Endothelial cell of umbilical vein (primary cell): ENCODE results near the gene FZD10. TPM values are rescaled to one million over a fixed set of nuclear protein-coding genes. Genes with fewer than 3 reads are reported as not detected.

ENCODE experiments used
- BruUV-seq: library from RNA; stranded (reverse); fragments of 400-500 nt; replicated peaks from 2 replicates; lab custom pipeline; 2021; lab: Mats Ljungman, UMichigan
- CTCF ChIA-PET: fragments of 300-600, 350-600 bp; sonication (Branson Sonifier 250); formaldehyde crosslinking; loops from one replicate; lab custom pipeline; 2021; ENCODE audit warnings: antibody characterized with exemption, inconsistent platforms; lab: Charles Lee
- POLR2A ChIA-PET: fragments of 300-600, 350-600 bp; sonication (Branson Sonifier 250); formaldehyde crosslinking; loops from one replicate; lab custom pipeline; 2021; ENCODE audit warnings: antibody characterized with exemption, inconsistent platforms; lab: Charles Lee
- DNase-seq: peaks from one replicate; pipeline ENCODE4 v3.0.0-alpha.2; 2011; ENCODE audit warnings: low read depth, low spot score
- FAIRE-seq: peaks from 2 replicates; lab custom pipeline; 2011; peaks lifted over from hg19 to GRCh38; lab: Jason Lieb, UNC
- H2AFZ ChIP-seq: 2 replicates; pipeline ENCODE4 v1.6.0; 2012; ENCODE audit warnings: low read depth, low read length, control low read depth, inconsistent platforms
- H3K27ac ChIP-seq: 2 replicates; pipeline ENCODE4 v1.5.1; 2011; ENCODE audit warnings: low read depth, mild to moderate bottlenecking, control low read depth, low read length, moderate library complexity; ENCODE audit not compliant: insufficient read depth
- H3K27me3 ChIP-seq, 2 experiments: 2 replicates each; pipeline versions ENCODE4 v1.6.0 to v1.6.1; 2011; ENCODE audit warnings: low read length in 2 of 2, mixed read lengths in 1 of 2; ENCODE audit not compliant: control insufficient read depth in 2 of 2, insufficient read depth in 2 of 2
- H3K36me3 ChIP-seq, 2 experiments: 2 replicates in 1 of 2; 3 replicates in 1 of 2; pipeline ENCODE4 v1.5.1; 2011; ENCODE audit warnings: low read length in 2 of 2, mild to moderate bottlenecking in 1 of 2, moderate library complexity in 1 of 2; ENCODE audit not compliant: control insufficient read depth in 2 of 2, insufficient read depth in 2 of 2; ENCODE audit errors: extremely low read depth in 1 of 2
- H3K4me1 ChIP-seq: 3 replicates; pipeline ENCODE4 v1.5.1; 2011; ENCODE audit warnings: mild to moderate bottlenecking, low read length; ENCODE audit not compliant: control insufficient read depth, insufficient read depth; ENCODE audit errors: extremely low read depth
- H3K4me2 ChIP-seq: 2 replicates; pipeline ENCODE4 v1.6.1; 2011; ENCODE audit warnings: low read length, control low read depth, mixed read lengths; ENCODE audit not compliant: insufficient read depth
- H3K4me3 ChIP-seq, 3 experiments: fragments of 200-600 bp in 1 of 3; sonication (generic), shearing (Covaris generic) in 1 of 3; replicated peaks in 1 of 3; 2 replicates each; pipeline ENCODE4 v1.5.1; 2011 to 2016; ENCODE audit warnings: control low read depth in 3 of 3, low read length in 3 of 3, mild to moderate bottlenecking in 2 of 3, inconsistent platforms in 1 of 3, low read depth in 1 of 3, moderate library complexity in 1 of 3; ENCODE audit not compliant: insufficient read depth in 1 of 3
- H3K79me2 ChIP-seq: 2 replicates; pipeline ENCODE4 v1.6.0; 2012; ENCODE audit warnings: low read length, inconsistent platforms; ENCODE audit not compliant: control insufficient read depth, insufficient read depth
- H3K9ac ChIP-seq: replicated peaks from 2 replicates; pipeline ENCODE3; 2011; ENCODE audit warnings: low read length, control low read depth; ENCODE audit not compliant: insufficient read depth; ENCODE audit errors: extremely low read depth
- H3K9me1 ChIP-seq: replicated peaks from 3 replicates; pipeline ENCODE4 v1.6.0; 2011; ENCODE audit warnings: mild to moderate bottlenecking, low read length; ENCODE audit not compliant: control insufficient read depth, insufficient read depth; ENCODE audit errors: extremely low read depth
- H3K9me3 ChIP-seq: replicated peaks from 2 replicates; pipeline ENCODE4 v1.5.1; 2012; ENCODE audit warnings: low read length, inconsistent platforms; ENCODE audit not compliant: control insufficient read depth, insufficient read depth
- H4K20me1 ChIP-seq: replicated peaks from 2 replicates; pipeline ENCODE3; 2011; ENCODE audit warnings: mild to moderate bottlenecking, low read length; ENCODE audit not compliant: control insufficient read depth, insufficient read depth; ENCODE audit errors: extremely low read depth
- CTCF ChIP-seq, 2 donors: IDR thresholded peaks; 1 replicate in 1 of 2; 2 replicates in 1 of 2; pipeline ENCODE4 v1.5.1; 2011; ENCODE audit warnings: low read length in 2 of 2, mild to moderate bottlenecking in 2 of 2, moderate library complexity in 2 of 2, control low read depth in 1 of 2, inconsistent platforms in 1 of 2, low read depth in 1 of 2; ENCODE audit not compliant: insufficient read depth in 1 of 2; ENCODE audit errors: extremely low read depth in 1 of 2
- EZH2 ChIP-seq: IDR thresholded peaks from 2 replicates; pipeline ENCODE4 v1.6.1; 2012; ENCODE audit warnings: borderline replicate concordance, low read depth, mild to moderate bottlenecking, moderate library complexity, low read length, inconsistent platforms; ENCODE audit not compliant: severe bottlenecking
- FOS ChIP-seq: IDR thresholded peaks from 2 replicates; pipeline ENCODE4 v1.6.1; 2011; ENCODE audit warnings: mild to moderate bottlenecking, low read length, moderate library complexity, borderline replicate concordance; ENCODE audit not compliant: insufficient read depth
- GATA2 ChIP-seq: IDR thresholded peaks from 2 replicates; pipeline ENCODE4 v1.7.0; 2011; ENCODE audit warnings: low read depth, mild to moderate bottlenecking, moderate library complexity, mixed read lengths, low read length; ENCODE audit not compliant: insufficient read length, insufficient read depth
- JUN ChIP-seq: IDR thresholded peaks from 2 replicates; pipeline ENCODE4 v1.6.1; 2011; ENCODE audit warnings: borderline replicate concordance, low read depth; ENCODE audit not compliant: insufficient read length, insufficient read depth
- MAX ChIP-seq: IDR thresholded peaks from 2 replicates; pipeline ENCODE4 v1.6.1; 2011; ENCODE audit not compliant: insufficient read depth, insufficient read length
- POLR2A ChIP-seq: IDR thresholded peaks from 2 replicates; pipeline ENCODE4 v1.6.1; 2012; ENCODE audit warnings: low read depth, mild to moderate bottlenecking, control low read depth, low read length
- POLR2AphosphoS5 ChIP-seq: IDR thresholded peaks from 2 replicates; pipeline ENCODE4 v1.6.1; 2012; ENCODE audit warnings: low read depth, mild to moderate bottlenecking, control low read depth, low read length, moderate library complexity; ENCODE audit not compliant: insufficient read depth
- dilution Hi-C: fragments of 300-500 bp; cut with MboI; formaldehyde crosslinking; loops from one replicate; pipeline ENCODE4 v1.15.0; 2019; ENCODE audit warnings: low sequenced_read_pairs; ENCODE audit not compliant: extremely low pct_ligation_motif_present
- intact Hi-C: fragments of 100-400 bp; cut with micrococcal nuclease; formaldehyde crosslinking; loops from one replicate; pipeline ENCODE4 v1.10.0; 2022
- polyA plus RNA-seq, 4 experiments: library from polyadenylated mRNA; depleted of rRNA in 3 of 4; stranded (reverse) in 3 of 4; unstranded in 1 of 4; fragments of >200 nt; gene quantifications; 2 replicates each; pipeline versions ENCODE4 v1.2.1 to v1.2.3, GENCODE V29; 2011 to 2012; ENCODE audit warnings: missing spikeins in 1 of 4
- total RNA-seq: library from RNA; stranded (reverse); gene quantifications from 2 replicates; pipeline ENCODE4 v1.2.3, GENCODE V29; 2021

FZD10 gene
- total and polyA plus RNA-seq, 2 donors (not counting 3 experiments of a cell fraction or from before 2014, with no cell fraction given), result not detected

- no peaks in the 10 kb centered on the region for H4K20me1 ChIP-seq
- ChIA-PET CTCF (no interaction called here), POLR2A (no interaction called here)
- peaks cover 13 to 26% of the 10 kb centered on the region in 2 experiments for H3K27me3 ChIP-seq
- TF ChIP-seq POLR2AphosphoS5 (no peak), GATA2 (no peak), EZH2 (no peak), MAX (no peak), POLR2A (no peak), FOS (no peak), JUN (no peak), CTCF (IDR thresholded peaks at IDR 0.05; ENCODE audit: extremely low read depth in 1 of 2, insufficient read depth in 1 of 2, low read depth in 1 of 2, low read length in 2 of 2) (no peak)
- no peaks in the 10 kb centered on the region for H3K9me1 ChIP-seq
- DNase-seq (no peak), FAIRE-seq (no peak)
- no peak overlapping the region for H3K27ac ChIP-seq
- no peak overlapping the region for H3K9ac ChIP-seq
- no peaks in the 10 kb centered on the region for H3K36me3 ChIP-seq
- no peaks in the 10 kb centered on the region for H3K79me2 ChIP-seq
- no TSS peak for BruUV-seq
- dilution Hi-C loops (no loop called here), intact Hi-C loops (no loop called here)
- no peaks in the 10 kb centered on the region for H3K9me3 ChIP-seq
- H2AFZ ChIP-seq, result no peak overlapping the region
- no peaks in the 10 kb centered on the region for H3K4me1 ChIP-seq
- no peak overlapping the region for H3K4me2 ChIP-seq
- no peak overlapping the region for H3K4me3 ChIP-seq
Observed at GRCh38 chr12:130162745-130163460, 639 bp downstream of the FZD10 start.
